BJ (cell line): Measurements from ENCODE around the gene NLRC3. TPM values are rescaled to one million over a fixed set of nuclear protein-coding genes. Genes with fewer than 3 reads are reported as not detected.
A peak's percentile ranks its signal among the peaks of the same experiment; 100 is the strongest.

Experiments used
- CTCF ChIA-PET: fragments of 350-600 bp; formaldehyde crosslinking; extraction: SDS; loops from one replicate; lab custom pipeline; 2021; ENCODE audit warnings: antibody characterized with exemption, inconsistent platforms; lab: Yijun Ruan, JAX
- POLR2A ChIA-PET: fragments of 300-600 bp; sonication (Branson Sonifier 250); formaldehyde crosslinking; extraction: SDS; loops from one replicate; lab custom pipeline; 2021; ENCODE audit warnings: antibody characterized with exemption; lab: Charles Lee
- DNase-seq: peaks from one replicate; pipeline ENCODE4 v3.0.0-alpha.2; 2011; ENCODE audit warnings: low read depth
- H3K27me3 ChIP-seq: 2 replicates; pipeline ENCODE4 v1.6.0; 2011; ENCODE audit warnings: low read length; ENCODE audit not compliant: control insufficient read depth, insufficient read depth
- H3K36me3 ChIP-seq: 2 replicates; pipeline ENCODE4 v1.5.1; 2011; ENCODE audit warnings: low read length; ENCODE audit not compliant: control insufficient read depth, insufficient read depth
- H3K4me3 ChIP-seq: 2 replicates; pipeline ENCODE4 v1.5.1; 2011; ENCODE audit warnings: low read depth, mild to moderate bottlenecking, control low read depth, low read length
- polyA plus RNA-seq: library from polyadenylated mRNA; depleted of rRNA; stranded (reverse); fragments of >200 nt; gene quantifications from 2 replicates; pipeline ENCODE4 v1.2.3, GENCODE V29; 2011
- TF ChIP-seq, protein P1 (sequence below): IDR thresholded peaks from 2 replicates; pipeline ENCODE4 v1.5.1; 2011; ENCODE audit warnings: low read depth, mild to moderate bottlenecking, control low read depth, inconsistent platforms, low read length, moderate library complexity; ENCODE audit not compliant: insufficient read depth

NLRC3 gene
- polyA plus RNA-seq, 1 experiment, result not detected

DNA sequence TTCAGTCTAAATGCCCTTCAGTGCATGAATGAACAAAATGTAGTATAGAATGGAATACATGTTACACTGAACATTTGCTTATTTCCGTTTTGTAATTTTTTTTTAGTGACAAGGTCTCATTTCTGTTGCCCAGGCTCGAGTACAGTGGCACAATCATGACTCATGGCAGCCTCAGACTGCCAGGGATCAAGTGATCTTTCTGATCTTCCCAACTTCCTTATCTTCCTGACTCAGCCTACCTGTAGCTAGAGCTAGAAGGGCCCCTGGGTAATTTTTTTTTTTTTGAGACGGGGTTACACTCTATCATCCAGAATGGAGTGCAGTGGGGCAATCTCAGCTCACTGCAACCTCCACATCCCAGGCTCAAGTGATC lies 41.6 kb upstream of the NLRC3 start:
- TF ChIP-seq, protein P1, sequence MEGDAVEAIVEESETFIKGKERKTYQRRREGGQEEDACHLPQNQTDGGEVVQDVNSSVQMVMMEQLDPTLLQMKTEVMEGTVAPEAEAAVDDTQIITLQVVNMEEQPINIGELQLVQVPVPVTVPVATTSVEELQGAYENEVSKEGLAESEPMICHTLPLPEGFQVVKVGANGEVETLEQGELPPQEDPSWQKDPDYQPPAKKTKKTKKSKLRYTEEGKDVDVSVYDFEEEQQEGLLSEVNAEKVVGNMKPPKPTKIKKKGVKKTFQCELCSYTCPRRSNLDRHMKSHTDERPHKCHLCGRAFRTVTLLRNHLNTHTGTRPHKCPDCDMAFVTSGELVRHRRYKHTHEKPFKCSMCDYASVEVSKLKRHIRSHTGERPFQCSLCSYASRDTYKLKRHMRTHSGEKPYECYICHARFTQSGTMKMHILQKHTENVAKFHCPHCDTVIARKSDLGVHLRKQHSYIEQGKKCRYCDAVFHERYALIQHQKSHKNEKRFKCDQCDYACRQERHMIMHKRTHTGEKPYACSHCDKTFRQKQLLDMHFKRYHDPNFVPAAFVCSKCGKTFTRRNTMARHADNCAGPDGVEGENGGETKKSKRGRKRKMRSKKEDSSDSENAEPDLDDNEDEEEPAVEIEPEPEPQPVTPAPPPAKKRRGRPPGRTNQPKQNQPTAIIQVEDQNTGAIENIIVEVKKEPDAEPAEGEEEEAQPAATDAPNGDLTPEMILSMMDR, result no peak
- H3K4me3 ChIP-seq, result no peak overlapping the region
- no peak for DNase-seq
- no peaks in the 10 kb centered on the region; the same call in 1 of the 2 replicates for H3K36me3 ChIP-seq
- ChIA-PET CTCF (no interaction called here), POLR2A (no interaction called here)
- H3K27me3 ChIP-seq, result no peaks in the 10 kb centered on the region

DNA sequence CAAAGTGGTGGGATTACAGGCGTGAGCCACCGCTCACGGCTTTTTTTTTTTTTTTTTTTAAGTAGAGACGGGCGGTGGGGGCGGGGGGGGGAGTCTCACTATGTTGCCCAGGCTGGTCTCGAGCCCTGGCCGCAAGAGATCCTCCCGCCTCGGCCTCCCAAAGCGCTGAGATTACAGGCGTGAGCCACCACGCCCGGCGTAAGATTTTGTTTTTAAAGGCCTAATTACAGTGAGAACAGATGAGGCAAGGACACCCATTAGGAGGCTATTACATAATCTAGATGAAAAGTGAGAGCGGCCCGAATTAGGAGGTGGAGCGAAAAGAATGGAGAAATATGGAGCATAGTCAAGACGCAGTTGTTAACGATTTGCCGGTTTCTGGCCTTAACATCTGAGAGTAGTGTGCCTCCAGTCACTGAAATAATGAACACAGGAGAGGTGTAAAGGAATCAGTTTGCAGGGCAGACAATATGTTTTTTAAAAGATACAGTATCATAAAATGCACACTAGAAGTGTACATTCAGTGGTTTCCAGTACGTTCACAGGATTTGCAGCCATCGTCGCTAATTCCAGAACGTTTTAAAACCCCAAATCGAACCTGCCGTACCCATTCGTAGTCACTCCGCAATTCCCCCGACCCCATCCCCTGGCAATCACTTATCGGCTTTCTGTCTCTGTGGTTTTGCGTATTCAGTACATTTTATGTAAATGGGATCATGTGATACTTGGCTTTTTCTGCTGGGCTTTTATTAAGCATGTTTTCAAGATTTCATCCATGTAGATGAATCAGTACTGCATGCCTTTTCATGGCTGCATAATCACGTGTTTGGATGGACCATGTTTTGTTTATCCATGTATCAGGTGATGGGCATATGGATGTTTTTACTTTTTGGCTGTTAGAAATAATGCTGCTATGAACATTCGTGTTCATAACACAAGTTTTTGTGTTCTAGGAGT lies 35.6 kb upstream of the NLRC3 start:
- Histone ChIP-seq H3K27me3 (no peaks in the 10 kb centered on the region), H3K4me3 (peak overlapping the region; percentile 69), H3K36me3 (no peaks in the 10 kb centered on the region; the same call in 1 of the 2 replicates)
- TF ChIP-seq, protein P1, result no peak
- no peak for DNase-seq
- POLR2A ChIA-PET, result no interaction called here
- CTCF ChIA-PET, result no interaction called here

GRCh38 chr16:3611146-3611975 lies 34.2 kb upstream of the NLRC3 start, which contains the start of gene SLX4:
TSS of gene SLX4 (minus strand) at chr16:3611606. CDS start at chr16:3608964, 2,642 bp downstream.
- peak within 1 kb of the TSS; percentile 95 for H3K4me3 ChIP-seq
- peak; percentile 63 for DNase-seq
- no peaks in the 10 kb centered on the region for H3K36me3 ChIP-seq
- TF ChIP-seq, protein P1, result no peak
- CTCF ChIA-PET, result no interaction called here
- H3K27me3 ChIP-seq, result no peaks in the 10 kb centered on the region
- POLR2A ChIA-PET, result no interaction called here

DNA sequence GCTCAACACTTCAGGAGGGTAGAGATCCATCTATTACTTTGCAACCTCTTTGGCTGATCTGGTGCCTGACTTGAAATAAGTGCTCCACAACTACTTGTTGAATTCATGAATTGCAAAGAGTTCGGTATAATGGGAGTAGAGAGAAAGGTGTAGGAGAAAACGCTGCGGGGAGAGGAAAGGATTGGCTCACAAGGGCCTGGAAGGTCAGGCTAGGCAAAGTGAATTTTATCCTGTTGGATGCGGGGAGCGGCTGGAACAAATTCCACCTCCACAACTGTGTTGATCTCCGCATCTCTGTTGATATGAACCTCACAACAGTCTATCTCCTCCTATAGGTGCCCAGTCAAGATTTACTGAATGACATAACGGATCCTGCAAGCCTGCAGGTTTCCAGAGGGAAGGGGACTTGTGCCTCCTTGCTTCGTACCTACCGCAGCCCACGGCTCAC lies 33.5 kb upstream of the NLRC3 start:
- peak overlapping the region; percentile 95 for H3K4me3 ChIP-seq
- ChIA-PET CTCF (no interaction called here), POLR2A (no interaction called here)
- no peaks in the 10 kb centered on the region for H3K27me3 ChIP-seq
- no peak for DNase-seq
- H3K36me3 ChIP-seq, result no peaks in the 10 kb centered on the region
- TF ChIP-seq, protein P1, result no peak
